NOMO-1 treated with dmso at 0.1 percent for 144 hours (cell line): ENCODE results near the gene MBTD1.
A peak's percentile ranks its signal among the peaks of the same experiment; 100 is the strongest.
"Not testable (repeated sequence)": the region's sequence is repeated elsewhere in the genome, so short reads cannot be mapped to it uniquely, and the experiment has no call there.

Experiments
- DNase-seq: peaks from one replicate; lab custom pipeline; 2025; ENCODE audit not compliant: unreplicated experiment; lab: John Stamatoyannopoulos, UW

MBTD1 gene

DNA sequence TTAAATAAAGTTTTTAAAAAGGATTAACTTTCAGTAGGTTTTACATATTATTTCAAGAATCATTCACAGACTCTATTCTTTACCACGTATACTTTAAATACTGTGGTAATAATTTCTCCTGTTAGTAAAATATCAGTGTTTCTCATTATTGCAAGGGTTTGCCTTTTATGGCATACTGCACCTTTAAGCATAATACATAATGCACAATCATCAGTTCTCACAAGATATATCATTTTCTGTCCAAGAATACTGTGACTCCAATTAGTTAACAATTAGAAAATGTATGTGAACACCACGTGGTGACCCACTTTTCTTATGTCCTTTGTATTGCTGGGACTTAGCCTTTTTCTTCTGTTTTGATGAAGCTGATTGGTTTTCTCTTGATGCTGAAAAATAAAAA, 68.0 kb downstream of the MBTD1 start:
- DNase-seq = no peak

DNA sequence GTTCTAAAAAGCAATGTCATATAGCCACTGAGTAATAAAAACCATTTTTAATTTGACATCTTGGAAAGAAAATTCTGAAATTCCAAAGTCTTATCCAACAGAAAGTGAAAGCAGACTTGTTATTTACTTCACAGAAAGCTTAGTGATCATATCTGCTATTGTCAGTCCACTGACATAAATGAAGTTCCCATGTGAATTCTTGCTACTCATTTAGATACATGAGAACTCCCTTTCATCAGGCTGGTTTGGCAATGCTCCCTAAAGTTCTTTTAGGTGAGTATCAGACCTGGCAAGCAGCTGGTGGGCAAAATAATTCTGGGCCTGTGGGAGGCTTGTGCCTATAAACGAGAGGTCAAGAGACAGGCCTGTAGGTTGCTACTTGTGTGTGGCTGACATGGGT, 70.2 kb downstream of the MBTD1 start:
- no peak for DNase-seq

DNA sequence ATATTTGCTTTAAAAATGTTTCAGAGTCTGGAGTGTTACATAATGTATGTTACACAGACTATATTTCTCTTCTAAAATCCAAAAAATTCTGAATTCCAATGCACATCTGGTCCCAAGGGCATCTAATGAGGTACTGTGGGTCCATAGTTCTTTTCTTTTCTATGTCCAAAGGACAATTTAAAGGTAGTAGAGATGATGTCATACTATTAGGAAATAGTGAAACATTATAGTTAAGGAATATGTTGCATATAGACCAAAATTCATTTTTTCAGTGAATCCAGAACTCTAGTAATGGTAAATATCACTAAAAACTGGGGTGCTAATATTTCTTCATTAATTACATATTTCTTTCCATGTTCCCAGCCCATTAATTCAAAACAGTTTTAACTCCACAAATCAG, 70.7 kb downstream of the MBTD1 start:
- DNase-seq = no peak

DNA sequence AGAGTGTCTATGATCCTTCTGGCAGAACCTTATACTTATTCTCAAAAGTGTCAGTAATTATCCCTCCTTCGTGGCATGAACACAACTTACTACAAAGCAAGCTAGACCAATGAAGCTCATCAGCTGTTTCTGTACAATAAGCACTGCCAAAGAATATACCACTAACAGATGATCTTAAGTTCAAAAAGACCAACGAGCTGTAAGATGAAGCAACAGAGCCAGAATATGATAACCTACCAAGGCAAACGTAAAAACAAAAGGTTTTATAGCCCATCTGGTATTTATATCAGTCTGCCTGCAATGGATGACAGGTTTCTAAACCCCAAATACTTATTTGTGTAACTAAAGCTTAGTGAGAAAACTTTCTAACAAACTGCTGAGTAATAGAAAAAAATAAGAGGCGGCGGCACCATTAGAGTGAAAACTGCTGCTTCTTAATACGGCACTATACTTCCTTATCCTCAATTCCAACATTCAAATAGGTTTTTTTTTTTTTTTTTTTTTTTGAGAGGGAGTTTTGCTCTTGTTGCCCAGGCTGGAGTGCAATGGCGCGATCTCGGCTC, 71.5 kb downstream of the MBTD1 start:
- DNase-seq = no peak

DNA sequence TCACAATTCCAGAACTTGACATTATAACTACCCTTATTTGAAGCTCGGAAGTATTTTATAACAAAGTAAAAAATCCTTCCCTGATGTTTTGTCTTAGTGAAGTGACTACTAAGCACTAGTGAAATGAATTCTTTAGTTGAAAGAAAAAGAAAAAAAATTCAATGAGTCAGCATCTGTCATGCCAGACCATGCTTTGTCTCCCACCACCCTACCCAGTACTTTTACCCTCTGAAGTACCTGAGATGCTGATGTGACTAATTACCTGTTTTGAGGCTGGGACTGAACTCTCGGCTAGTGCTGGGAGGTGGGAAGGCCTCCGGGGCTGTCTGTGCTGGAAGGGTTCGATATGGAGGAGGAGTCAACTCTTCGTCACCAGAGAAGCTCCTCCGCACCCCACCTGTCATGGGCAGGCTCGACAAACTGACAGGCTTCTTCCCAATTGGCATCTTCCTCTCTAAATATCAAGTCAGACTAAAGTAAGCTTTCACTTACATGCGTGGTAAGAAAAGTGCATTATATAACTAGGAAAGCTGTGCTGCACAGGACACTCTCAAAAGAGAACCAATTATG, 74.0 kb downstream of the MBTD1 start:
- DNase-seq = no peak

DNA sequence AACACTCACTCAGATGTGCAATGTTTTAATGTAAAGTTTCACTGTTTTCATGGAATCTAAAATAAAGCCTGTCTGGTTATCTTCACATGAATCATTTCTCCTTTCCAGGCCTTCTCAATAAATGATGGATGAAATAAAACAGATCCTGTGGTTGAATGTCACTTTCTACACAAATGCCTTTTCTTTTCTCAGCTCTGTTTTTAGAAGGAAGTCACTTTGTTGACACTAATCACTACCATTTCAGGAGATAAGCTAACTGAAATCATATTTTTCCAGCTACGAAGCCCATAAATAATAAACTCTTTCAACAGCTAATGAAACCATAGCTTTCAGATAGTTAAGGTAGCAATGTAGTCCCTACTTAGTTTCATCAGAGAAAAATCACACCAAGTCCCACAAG, 75.7 kb downstream of the MBTD1 start:
- no peak for DNase-seq

DNA sequence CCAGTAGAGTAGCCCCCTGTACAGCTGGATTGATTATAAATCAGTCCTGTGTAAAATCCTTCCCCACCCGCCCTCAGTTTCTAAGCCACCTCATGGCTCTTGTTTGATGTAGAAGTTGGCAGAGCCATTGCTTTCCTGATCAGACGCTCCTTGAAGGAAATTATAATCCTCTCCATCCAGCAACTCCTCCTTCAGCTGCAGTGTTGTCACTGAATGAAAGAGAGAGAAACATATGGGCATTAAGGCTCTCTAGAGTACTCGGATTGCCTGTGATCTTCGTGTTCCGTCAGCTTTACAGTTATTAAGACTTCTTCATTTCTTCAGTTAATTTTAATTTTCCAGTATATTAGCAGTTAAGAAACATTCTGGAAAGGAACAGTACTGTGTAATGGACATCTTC, 79.4 kb downstream of the MBTD1 start:
- no peak for DNase-seq

DNA sequence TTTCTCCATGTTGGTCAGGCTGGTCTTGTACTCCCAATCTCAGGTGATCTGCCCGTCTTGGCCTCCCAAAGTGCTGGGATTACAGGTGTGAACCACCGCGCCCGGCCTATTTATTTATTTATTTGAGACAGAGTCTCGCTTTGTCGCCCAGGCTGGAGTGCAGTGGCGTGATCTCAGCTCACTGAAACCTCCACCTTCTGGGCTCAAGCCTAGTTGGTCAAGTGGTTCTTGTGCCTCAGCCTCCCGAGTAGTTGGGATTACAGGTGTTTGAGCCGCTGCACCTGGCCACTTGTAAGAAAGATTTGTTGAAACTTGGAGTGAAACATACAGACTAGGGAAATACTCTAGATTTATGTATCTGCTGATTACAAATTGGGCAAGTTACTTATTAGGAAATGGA, 87.8 kb downstream of the MBTD1 start:
- DNase-seq = not testable (repeated sequence)

DNA sequence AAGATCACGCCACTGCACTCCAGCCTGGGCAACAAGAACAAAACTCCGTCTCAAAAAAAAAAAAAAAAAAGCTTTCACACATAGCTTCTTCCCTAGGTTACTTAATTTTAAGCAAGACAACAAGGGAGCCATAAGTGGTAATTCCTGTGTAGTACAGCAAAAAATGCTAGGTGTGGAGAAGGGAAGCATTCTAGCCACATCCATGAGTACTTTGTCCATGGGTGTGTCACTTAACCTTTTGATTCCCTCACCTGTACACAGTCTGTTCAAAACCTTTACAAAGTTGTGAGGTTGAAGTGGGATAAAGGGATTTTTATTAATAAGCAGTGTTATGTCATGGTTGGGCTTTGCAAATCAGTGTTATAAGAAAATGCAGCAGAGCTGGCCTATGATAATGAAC, 89.1 kb downstream of the MBTD1 start:
- DNase-seq = no peak

DNA sequence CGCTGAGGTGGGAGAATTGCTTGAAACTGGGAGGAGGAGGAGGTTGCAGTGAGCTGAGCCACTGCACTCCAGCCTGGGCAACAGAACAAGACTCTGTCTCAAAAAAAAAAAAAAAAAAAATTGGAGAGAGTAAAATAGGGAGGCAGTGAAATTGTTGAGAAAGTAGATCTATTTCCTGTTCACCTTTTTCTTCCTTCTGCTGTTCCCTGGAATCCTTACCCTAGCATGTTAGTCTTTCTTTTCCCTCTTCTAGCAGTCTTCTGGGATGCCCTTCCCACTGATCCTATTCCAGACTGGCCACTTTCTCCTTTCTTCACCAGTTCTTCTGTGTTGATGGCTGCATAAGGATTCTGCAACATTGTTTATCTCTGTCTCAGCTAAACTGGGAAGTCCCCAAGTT, 90.5 kb downstream of the MBTD1 start:
- no peak for DNase-seq

DNA sequence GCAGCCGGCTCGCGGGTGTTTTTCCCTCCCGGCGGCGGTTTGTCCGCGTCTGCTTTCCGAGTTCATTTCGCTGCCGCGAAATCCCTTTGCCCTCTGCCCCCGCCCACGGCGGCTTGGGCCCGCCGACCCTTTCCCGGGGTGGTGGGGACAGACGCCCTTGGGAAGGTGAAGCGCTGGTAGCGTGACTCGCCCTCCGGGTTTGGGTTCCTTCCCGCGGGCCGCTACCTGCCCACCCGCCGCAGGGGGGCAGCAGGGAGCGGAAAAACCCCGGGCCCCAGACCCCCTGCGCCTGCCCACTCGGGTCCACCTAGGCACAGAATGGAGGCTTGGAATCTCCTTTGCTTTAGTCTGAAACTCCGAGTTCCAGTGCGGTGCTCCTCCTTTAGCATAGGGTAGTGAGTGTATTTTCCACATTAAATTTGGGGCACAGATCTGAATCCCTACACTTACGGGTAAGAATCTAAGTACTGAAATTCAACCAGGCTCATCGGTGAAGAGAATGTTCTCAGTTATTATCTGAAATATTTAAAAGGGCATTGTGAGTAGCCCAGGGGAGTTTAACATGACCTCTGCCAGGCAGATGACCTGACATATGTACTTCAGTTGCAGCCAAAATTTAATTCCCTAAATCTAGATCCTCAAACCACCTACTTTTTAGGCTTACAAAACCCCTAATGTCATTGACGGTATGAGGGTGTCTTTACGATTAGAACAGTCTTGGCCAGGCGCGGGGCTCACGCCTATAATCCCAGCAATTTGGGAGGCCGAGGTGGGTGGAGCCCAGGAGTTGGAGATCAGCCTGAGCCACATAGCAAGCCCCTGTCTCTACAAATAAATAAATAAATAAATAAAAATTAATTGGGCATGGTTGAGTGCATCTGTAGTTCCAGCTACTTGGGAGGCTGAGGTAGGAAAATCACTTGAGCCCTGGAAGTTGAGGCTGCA, 92.6 kb downstream of the MBTD1 start:
- peak; percentile 35 for DNase-seq

DNA sequence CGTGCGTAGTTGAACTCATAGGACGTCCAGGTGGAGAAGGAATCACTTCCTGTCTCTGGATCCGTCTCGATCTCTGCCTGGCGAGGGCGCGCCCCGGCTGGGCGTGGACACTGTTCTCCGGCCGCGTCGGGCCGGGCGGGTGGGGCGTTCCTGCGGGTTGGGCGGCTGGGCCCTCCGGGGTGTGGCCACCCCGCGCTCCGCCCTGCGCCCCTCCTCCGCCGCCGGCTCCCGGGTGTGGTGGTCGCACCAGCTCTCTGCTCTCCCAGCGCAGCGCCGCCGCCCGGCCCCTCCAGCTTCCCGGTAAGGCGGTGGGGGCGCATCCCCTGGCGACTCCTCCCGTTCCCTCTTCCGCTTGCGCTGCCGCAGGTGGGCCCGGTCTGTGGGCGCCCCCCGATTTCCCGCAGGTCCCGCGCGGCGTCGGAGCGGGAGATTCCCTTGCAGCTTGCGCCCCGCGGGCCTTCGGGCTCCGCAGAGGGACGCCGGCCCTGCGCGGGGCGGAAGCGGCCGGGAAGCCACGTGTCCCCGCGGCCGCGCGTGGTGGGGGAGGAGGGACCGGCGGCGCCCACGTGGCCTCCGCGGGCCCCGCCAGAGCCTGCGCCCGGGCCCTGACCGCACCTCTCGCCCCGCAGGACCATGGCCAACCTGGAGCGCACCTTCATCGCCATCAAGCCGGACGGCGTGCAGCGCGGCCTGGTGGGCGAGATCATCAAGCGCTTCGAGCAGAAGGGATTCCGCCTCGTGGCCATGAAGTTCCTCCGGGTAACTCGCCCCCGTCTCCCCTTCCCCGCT, 93.5 kb downstream of the MBTD1 start, which contains the start of gene NME2:
Gene NME2 (plus strand): TSS at position 214 of the 789 bp plus-strand sequence. CDS start 420 bp downstream, at position 634.
- peak; percentile 67 for DNase-seq

DNA sequence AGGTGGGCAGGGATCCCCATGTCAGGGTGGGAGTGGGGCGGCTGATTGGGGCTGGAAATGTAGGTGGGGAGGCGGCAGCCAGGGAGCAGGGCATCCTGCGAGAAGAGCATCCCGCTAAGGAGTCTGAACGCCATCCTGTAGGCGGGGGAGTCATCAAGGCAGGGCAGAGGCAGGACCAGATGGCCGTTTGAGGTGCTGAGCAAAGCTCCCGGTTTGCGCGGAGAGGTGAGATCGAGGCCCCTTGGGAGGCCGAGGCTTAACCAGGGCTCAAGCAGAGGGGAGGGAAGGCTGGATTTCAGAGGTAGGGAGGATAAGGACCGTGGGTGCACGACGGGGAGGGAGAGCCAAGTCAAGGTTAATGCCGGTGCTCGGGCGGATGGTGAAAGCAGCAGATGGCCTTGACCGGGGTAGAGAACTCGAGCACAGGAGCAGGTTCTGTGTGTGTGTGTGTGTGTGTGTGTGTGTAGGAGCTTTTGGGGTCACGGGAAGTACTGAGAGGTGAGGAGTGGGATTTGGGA, 94.1 kb downstream of the MBTD1 start:
- no peak for DNase-seq

DNA sequence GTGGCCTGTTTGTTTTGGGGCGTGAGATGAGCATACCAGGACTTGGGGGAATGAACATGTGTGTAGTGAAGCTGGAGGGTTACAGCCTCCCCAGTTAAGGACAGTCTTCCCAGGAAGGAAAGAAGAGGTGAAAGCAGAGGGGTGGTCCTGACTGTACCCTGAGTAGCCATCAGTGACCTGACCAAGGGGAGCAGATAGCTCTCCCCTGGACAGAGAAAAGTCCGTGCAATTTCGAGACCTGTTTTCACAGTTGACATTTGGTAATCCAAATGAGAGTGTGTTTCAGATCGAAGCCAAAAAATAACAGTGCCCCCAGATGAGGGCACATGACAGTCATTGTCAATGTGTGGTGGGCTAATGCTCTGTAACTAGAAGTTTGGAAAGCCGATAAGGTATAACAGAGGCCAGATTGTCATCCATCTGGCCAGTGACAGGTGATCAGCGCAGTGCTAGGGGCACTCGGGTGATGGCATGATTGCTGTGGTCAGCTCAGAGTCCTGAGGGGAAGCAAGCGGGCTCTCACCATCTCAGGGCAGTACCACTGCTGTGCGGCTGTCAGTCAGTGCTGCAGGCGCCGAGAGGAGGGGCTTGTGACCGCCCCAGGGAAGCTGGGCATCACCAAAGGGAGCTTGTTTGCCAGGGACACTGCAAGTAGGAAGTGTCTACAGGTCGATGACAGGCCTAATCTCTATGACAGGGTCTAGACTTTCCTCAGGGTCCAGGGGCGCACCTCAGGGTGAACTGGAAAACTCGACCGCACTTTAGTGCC, 94.8 kb downstream of the MBTD1 start:
- DNase-seq = no peak

DNA sequence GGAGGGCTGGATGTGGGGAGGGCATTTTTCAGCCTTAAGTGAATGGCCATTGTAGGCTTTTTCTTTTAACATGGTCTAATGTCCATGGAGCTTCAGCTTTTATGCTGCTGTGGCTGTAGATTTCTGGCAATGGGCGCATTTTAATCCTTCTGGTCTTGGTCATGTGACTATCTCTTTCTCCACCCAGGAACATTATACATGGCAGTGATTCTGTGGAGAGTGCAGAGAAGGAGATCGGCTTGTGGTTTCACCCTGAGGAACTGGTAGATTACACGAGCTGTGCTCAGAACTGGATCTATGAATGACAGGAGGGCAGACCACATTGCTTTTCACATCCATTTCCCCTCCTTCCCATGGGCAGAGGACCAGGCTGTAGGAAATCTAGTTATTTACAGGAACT, 98.3 kb downstream of the MBTD1 start:
- DNase-seq = no peak

DNA sequence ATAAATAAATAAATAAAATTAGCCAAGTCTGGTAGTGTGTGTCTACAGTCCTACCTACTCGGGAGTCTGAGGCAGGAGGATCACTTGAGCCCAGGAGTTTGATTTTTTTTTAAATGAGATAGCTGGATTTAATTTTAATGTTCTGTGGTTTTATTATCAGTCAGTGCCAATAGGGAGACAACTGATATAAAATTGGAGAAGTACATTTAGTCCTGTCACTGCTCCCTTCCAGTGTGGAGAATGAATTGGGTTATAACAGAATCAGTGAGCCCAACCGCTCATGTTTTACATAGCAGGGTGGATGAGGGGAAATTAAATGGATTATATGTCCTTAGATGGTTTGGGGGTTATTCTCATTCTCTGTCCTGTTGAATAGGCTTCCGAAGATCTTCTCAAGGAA, 100.2 kb downstream of the MBTD1 start:
- DNase-seq = no peak

DNA sequence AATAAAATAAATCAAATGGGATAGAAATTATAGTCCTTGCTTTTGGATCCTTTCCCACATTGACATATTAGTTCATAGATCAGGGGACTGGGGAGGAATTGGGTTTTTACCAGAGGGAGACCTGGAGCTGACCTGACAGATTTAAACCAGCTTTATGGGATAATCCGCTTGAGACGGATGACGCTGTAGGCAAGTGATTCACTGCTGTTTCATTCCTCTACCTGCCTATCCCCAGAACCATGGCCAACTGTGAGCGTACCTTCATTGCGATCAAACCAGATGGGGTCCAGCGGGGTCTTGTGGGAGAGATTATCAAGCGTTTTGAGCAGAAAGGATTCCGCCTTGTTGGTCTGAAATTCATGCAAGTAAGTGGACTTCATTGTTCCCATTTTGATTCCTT, 104.4 kb downstream of the MBTD1 start:
- no peak for DNase-seq

DNA sequence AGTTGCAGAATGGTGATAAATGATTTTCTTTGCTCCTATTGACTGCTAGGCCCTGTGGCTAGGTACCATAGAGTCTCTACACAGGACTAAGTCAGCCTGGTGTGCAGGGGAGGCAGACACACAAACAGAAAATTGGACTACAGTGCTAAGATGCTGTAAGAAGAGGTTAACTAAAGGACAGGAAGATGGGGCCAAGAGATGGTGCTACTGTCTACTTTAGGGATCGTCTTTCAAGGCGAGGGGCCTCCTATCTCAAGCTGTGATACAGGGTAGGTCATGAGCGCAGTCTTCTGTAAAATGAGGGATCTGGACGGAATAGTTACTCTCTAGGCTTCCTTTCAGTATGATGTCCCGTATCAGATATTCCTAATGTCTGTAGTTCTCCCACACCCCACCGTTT, 105.7 kb downstream of the MBTD1 start:
- DNase-seq = no peak

DNA sequence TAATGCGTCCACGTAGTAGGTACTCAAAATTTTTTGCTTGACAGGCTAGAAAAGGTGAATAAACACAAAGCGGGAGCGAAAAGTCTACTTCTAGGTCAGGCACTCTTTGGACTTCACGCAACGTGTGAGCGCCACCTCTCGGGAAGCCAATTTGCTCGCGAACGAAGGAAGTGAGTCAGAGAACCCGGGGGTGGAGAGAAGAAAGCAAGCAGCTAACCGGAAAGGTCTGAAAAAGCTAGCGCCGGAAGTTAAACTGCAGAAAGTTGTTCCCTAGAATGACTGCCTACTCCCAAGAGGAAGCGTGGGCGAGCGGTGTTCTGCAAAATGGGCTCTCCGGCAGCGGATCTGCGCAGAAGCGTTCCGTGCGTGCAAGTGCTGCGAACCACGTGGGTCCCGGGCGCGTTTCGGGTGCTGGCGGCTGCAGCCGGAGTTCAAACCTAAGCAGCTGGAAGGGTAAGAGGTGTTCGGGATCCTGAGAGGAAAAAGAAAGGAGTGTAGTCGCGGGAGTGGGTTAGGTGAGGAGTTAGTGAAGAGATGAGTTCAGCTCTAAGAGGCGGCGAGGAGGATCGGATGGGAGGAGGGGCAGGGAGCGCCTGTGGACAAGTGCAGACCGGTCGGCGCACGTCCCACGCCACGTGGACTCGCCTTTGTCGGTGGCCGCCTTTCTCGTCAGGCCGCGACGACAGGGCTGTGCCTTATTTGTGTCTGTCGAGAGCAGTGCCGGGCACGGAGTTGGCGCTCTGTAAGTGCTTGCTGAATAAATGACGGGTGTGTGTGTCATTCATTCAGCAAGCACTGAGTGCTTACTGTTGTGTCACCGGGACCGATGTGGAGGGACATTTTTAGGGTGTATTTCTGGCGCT, 106.4 kb downstream of the MBTD1 start, which contains the start of gene NME1:
Gene NME1 (plus strand): TSS at position 350 of the 863 bp plus-strand sequence. CDS start 2,096 bp downstream, outside the sequence.
- DNase-seq = peak; percentile 99
